ENCODE results near the gene MTRF1L. TPM values are rescaled to one million over a fixed set of nuclear protein-coding genes. Genes with fewer than 3 reads are reported as not detected.

Gene MTRF1L
- total RNA-seq, 1 donor from 2014 or later = 31.4 TPM

- no peak for DNase-seq
- Mint-ChIP-seq H3K36me3 (ENCODE audit: unreplicated experiment) (no peaks in the 10 kb centered on the region), H3K27me3 (ENCODE audit: unreplicated experiment) (no peaks in the 10 kb centered on the region), H3K4me1 (ENCODE audit: low read depth, unreplicated experiment) (no peaks in the 10 kb centered on the region), H3K27ac (ENCODE audit: unreplicated experiment) (no peak overlapping the region), H3K4me3 (ENCODE audit: unreplicated experiment) (no peak overlapping the region), H3K9me3 (ENCODE audit: unreplicated experiment) (no peaks in the 10 kb centered on the region)
- TF ChIP-seq CTCF (IDR thresholded peaks at IDR 0.05; ENCODE audit: partially characterized antibody, unreplicated experiment) = no peak
Observed at GRCh38 chr6:152942319-152942869, 60.1 kb downstream of the MTRF1L start.

DNA sequence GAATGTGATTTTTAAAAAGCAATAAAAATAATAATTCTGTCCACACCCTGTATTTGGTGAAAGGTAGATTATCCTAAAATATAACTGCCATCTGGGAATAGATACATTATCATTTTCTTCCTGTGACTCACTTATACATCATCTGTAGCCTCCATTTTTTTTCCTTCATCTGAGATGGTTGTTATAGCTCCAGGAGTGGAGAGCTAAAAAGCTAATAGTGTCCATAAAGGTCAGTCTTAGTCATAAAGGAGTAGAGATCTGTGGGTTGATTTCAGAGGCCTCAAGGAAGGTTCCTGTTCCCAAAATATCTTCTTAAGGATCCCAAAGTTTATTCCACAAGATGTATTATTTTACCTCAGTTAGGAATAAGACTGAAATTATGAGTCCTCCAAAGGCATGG lies 60.8 kb downstream of the MTRF1L start:
- no peaks in the 10 kb centered on the region for H3K9me3 Mint-ChIP-seq (ENCODE audit: unreplicated experiment)
- H3K27ac Mint-ChIP-seq (ENCODE audit: unreplicated experiment) = no peak overlapping the region
- TF ChIP-seq CTCF (IDR thresholded peaks at IDR 0.05; ENCODE audit: partially characterized antibody, unreplicated experiment) = no peak
- no peak for DNase-seq
- H3K4me3 Mint-ChIP-seq (ENCODE audit: unreplicated experiment) = no peak overlapping the region
- H3K36me3 Mint-ChIP-seq (ENCODE audit: unreplicated experiment) = no peaks in the 10 kb centered on the region
- no peaks in the 10 kb centered on the region for H3K27me3 Mint-ChIP-seq (ENCODE audit: unreplicated experiment)
- no peaks in the 10 kb centered on the region for H3K4me1 Mint-ChIP-seq (ENCODE audit: low read depth, unreplicated experiment)

Other genes starting within 250 kb of the MTRF1L start
- gene FBXO5, start 19.7 kb downstream of the MTRF1L start, total RNA-seq (ENCODE audit: unreplicated experiment) = 6.2 TPM
- gene RGS17, start 128.6 kb upstream of the MTRF1L start, total RNA-seq (ENCODE audit: unreplicated experiment) = 11.5 TPM

All from glutamatergic neuron (in vitro differentiated cells).